ENCODE data around the gene CEP162.

GRCh38 chr6:84243240-84243639, 15.8 kb upstream of the CEP162 start:
- TF ChIP-seq POLR2AphosphoS5 (IDR thresholded peaks at IDR 0.05; ENCODE audit: low read depth, low read length): no peak
- no peak for TF ChIP-seq TAF1 (IDR thresholded peaks at IDR 0.05; ENCODE audit: low read depth, low read length)
- no peak for TF ChIP-seq POLR2A (IDR thresholded peaks at IDR 0.05; ENCODE audit: low read depth, low read length)
